GM12878 (cell line): ENCODE measurements around the gene SLC25A26. TPM values are rescaled to one million over a fixed set of nuclear protein-coding genes. Genes with fewer than 3 reads are reported as not detected.
A peak's percentile ranks its signal among the peaks of the same experiment; 100 is the strongest.

Experiments
- BMI1 ChIP-seq: fragments of 450-650 bp; IDR thresholded peaks from 2 replicates; pipeline ENCODE4 v1.6.1; 2016; ENCODE audit warnings: mild to moderate bottlenecking, moderate library complexity, borderline replicate concordance
- KAT2A ChIP-seq: conservative IDR thresholded peaks from 2 replicates; pipeline ENCODE4 v1.6.1; 2011; ENCODE audit warnings: low read depth, low read length; ENCODE audit not compliant: control insufficient read depth
- POLR2AphosphoS5 ChIP-seq: IDR thresholded peaks from 2 replicates; pipeline ENCODE4 v1.6.1; 2011; ENCODE audit warnings: mild to moderate bottlenecking, low read length, inconsistent platforms
- polyA plus RNA-seq, 11 experiments: library from polyadenylated mRNA; depleted of rRNA in 4 of 11; unstranded in 6 of 11; stranded (reverse) in 5 of 11; fragments of >200 nt; fragmentation: Nextera tagmentation in 4 of 11; fragmentation: Illumina TruSeq in 1 of 11; extraction: Ambion mirVana in 4 of 11; extraction: Trizol in 1 of 11; gene quantifications; 1 replicate in 1 of 11; 2 replicates in 10 of 11; pipeline versions ENCODE4 v1.2.1 to v1.2.3, GENCODE V29; 2011 to 2016; ENCODE audit warnings: inconsistent platforms in 2 of 11, missing spikeins in 2 of 11, low read depth in 1 of 11
- total RNA-seq, 4 experiments: library from RNA; depleted of rRNA in 3 of 4; stranded (reverse); fragments of >200 nt in 3 of 4; fragmentation: Illumina TruSeq in 1 of 4; extraction: Trizol in 1 of 4; gene quantifications; 2 replicates each; pipeline versions ENCODE4 v1.2.1 to v1.2.3, GENCODE V29; 2013 to 2021
- TF ChIP-seq, protein P1 (sequence below): IDR thresholded peaks from 2 replicates; pipeline ENCODE4 v1.6.1; 2011; ENCODE audit warnings: borderline replicate concordance, low read depth, mild to moderate bottlenecking, moderate library complexity, low read length; ENCODE audit not compliant: insufficient read depth, poor library complexity, severe bottlenecking
- TF ChIP-seq, protein P2 (sequence below): fragments of 450-650 bp; formaldehyde crosslinking; IDR thresholded peaks from 2 replicates; pipeline ENCODE4 v1.4.0; 2022; ENCODE audit warnings: mild to moderate bottlenecking, moderate library complexity
- TF ChIP-seq, protein P3 (sequence below): fragments of 450-650 bp; IDR thresholded peaks from 2 replicates; pipeline ENCODE4 v1.6.1; 2016; ENCODE audit warnings: mild to moderate bottlenecking

SLC25A26 gene
- total and polyA plus RNA-seq, 10 of the 15 experiments (the other 5 are each of a cell fraction or from before 2014, with no cell fraction given), result 14.6 to 49.7 (median 24.9) TPM

GRCh38 chr3:66411961-66412887 is 191.4 kb downstream of the SLC25A26 start (continued):
- TF ChIP-seq, protein P1, sequence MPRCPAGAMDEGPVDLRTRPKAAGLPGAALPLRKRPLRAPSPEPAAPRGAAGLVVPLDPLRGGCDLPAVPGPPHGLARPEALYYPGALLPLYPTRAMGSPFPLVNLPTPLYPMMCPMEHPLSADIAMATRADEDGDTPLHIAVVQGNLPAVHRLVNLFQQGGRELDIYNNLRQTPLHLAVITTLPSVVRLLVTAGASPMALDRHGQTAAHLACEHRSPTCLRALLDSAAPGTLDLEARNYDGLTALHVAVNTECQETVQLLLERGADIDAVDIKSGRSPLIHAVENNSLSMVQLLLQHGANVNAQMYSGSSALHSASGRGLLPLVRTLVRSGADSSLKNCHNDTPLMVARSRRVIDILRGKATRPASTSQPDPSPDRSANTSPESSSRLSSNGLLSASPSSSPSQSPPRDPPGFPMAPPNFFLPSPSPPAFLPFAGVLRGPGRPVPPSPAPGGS, result peak; percentile 69
- TF ChIP-seq BMI1 (no peak), POLR2AphosphoS5 (no peak), KAT2A (no peak)
- TF ChIP-seq, protein P2, sequence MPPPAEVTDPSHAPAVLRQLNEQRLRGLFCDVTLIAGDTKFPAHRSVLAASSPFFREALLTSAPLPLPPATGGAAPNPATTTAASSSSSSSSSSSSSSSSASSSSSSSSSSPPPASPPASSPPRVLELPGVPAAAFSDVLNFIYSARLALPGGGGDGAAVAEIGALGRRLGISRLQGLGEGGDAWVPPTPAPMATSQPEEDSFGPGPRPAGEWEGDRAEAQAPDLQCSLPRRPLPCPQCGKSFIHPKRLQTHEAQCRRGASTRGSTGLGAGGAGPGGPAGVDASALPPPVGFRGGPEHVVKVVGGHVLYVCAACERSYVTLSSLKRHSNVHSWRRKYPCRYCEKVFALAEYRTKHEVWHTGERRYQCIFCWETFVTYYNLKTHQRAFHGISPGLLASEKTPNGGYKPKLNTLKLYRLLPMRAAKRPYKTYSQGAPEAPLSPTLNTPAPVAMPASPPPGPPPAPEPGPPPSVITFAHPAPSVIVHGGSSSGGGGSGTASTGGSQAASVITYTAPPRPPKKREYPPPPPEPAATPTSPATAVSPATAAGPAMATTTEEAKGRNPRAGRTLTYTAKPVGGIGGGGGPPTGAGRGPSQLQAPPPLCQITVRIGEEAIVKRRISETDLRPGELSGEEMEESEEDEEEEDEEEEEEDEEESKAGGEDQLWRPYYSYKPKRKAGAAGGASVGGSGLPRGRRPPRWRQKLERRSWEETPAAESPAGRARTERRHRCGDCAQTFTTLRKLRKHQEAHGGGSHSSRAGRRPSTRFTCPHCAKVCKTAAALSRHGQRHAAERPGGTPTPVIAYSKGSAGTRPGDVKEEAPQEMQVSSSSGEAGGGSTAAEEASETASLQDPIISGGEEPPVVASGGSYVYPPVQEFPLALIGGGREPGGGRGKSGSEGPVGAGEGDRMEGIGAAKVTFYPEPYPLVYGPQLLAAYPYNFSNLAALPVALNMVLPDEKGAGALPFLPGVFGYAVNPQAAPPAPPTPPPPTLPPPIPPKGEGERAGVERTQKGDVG, result no peak
- TF ChIP-seq, protein P3, sequence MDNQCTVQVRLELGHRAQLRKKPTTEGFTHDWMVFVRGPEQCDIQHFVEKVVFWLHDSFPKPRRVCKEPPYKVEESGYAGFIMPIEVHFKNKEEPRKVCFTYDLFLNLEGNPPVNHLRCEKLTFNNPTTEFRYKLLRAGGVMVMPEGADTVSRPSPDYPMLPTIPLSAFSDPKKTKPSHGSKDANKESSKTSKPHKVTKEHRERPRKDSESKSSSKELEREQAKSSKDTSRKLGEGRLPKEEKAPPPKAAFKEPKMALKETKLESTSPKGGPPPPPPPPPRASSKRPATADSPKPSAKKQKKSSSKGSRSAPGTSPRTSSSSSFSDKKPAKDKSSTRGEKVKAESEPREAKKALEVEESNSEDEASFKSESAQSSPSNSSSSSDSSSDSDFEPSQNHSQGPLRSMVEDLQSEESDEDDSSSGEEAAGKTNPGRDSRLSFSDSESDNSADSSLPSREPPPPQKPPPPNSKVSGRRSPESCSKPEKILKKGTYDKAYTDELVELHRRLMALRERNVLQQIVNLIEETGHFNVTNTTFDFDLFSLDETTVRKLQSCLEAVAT, result no peak
